Upper lobe of left lung (tissue), 6 donors: ENCODE data around the gene IP6K1. TPM values are rescaled to one million over a fixed set of nuclear protein-coding genes. Genes with fewer than 3 reads are reported as not detected.

Source experiments
- ATAC-seq, 2 donors: fragments of 200-7000 bp; cut with Tn5 transposase; one replicate each; pipeline ENCODE4 v1.9.1; 2022; ENCODE audit warnings: mild to moderate bottlenecking in 2 of 2, moderate library complexity in 2 of 2; ENCODE audit not compliant: low FRiP score in 2 of 2
- DNase-seq, 2 donors: peaks; one replicate each; pipeline ENCODE4 v3.0.0-alpha.2; 2019 to 2020
- H3K27ac ChIP-seq, 4 donors: fragments of 200-600 bp; sonication (generic); one replicate each; pipeline ENCODE4 v1.5.1; 2016 to 2019
- H3K27me3 ChIP-seq, 4 donors: fragments of 200-600 bp; sonication (generic); one replicate each; pipeline ENCODE4 v1.5.1; 2017 to 2019
- H3K36me3 ChIP-seq, 4 donors: fragments of 200-600 bp; sonication (generic); one replicate each; pipeline ENCODE4 v1.5.1; 2016 to 2019
- H3K4me1 ChIP-seq, 4 donors: fragments of 200-600 bp; sonication (generic); one replicate each; pipeline ENCODE4 v1.5.1; 2018 to 2019
- H3K4me3 ChIP-seq, 4 donors: fragments of 200-600 bp; sonication (generic); one replicate each; pipeline ENCODE4 v1.5.1; 2017 to 2019; ENCODE audit warnings: mild to moderate bottlenecking in 2 of 4, moderate library complexity in 1 of 4
- H3K9me3 ChIP-seq, 4 donors: fragments of 200-600 bp; sonication (generic); one replicate each; pipeline ENCODE4 v1.5.1; 2018 to 2019
- CTCF ChIP-seq, 6 experiments: fragments of 450-650 bp in 4 of 6; fragments of 200-600 bp in 2 of 6; sonication (generic) in 2 of 6; IDR thresholded peaks; one replicate each; pipeline ENCODE4 v1.5.1; 2016 to 2019; ENCODE audit warnings: antibody characterized with exemption in 6 of 6
- EP300 ChIP-seq, 4 donors: sonication (generic); formaldehyde crosslinking; IDR thresholded peaks; one replicate each; pipeline ENCODE4 v1.5.1; 2017; ENCODE audit warnings: antibody characterized with exemption in 4 of 4, control low read depth in 2 of 4
- POLR2A ChIP-seq, 4 donors: fragments of 450-650 bp; IDR thresholded peaks; one replicate each; pipeline ENCODE4 v1.5.1; 2016 to 2017; ENCODE audit warnings: antibody characterized with exemption in 4 of 4, mild to moderate bottlenecking in 2 of 4
- POLR2AphosphoS5 ChIP-seq, 2 donors: sonication (generic); formaldehyde crosslinking; IDR thresholded peaks; one replicate each; pipeline ENCODE4 v1.5.1; 2017; ENCODE audit warnings: antibody characterized with exemption in 2 of 2
- WGBS, 2 donors: methylation state at CpG; one replicate each; pipeline ENCODE4 v1.1.5; 2017 to 2018; 5-methylcytosine and 5-hydroxymethylcytosine counted together
- total RNA-seq, 6 donors: library from RNA; depleted of rRNA in 4 of 6; stranded (reverse); fragments of >200 nt in 4 of 6; gene quantifications; one replicate each; pipeline versions ENCODE4 v1.1.0 to v1.2.1, GENCODE V29; 2016 to 2021
- donor health status: DM: no; HTN: no; CAD: no; lungs with moderate emphysema.
- donor health status: DM: no; HTN: yes; CAD: no; lungs with severe emphysema.

IP6K1 gene
- total RNA-seq, 6 donors from 2014 or later, result 42.0 to 63.9 (median 49.7) TPM

GRCh38 chr3:49775538-49775937, 10.8 kb downstream of the IP6K1 start:
- H3K27ac ChIP-seq, result no peak overlapping the region
- TF ChIP-seq POLR2A (IDR thresholded peaks at IDR 0.05), result no peak
- H3K36me3 ChIP-seq, result peaks cover 0 to 32% (median 5%) of the 10 kb centered on the region in 4 donors
- WGBS, 2 donors, result 66 to 74% methylated on average over 3 of the region's 3 CpGs
- DNase-seq (no peak), ATAC-seq (no peak)
- no peak overlapping the region for H3K4me3 ChIP-seq
- no peaks in the 10 kb centered on the region for H3K9me3 ChIP-seq
- peaks cover 8 to 22% (median 10%) of the 10 kb centered on the region in 4 donors for H3K4me1 ChIP-seq
- no peaks in the 10 kb centered on the region for H3K27me3 ChIP-seq

- no peak overlapping the region for H3K27ac ChIP-seq
- no peaks in the 10 kb centered on the region for H3K9me3 ChIP-seq
- ATAC-seq (no peak), DNase-seq (no peak)
- no peak for TF ChIP-seq EP300 (IDR thresholded peaks at IDR 0.05)
- peaks cover 0 to 8% (median 0%) of the 10 kb centered on the region in 4 donors for H3K4me1 ChIP-seq
- peaks cover 0 to 25% (median 5%) of the 10 kb centered on the region in 4 donors for H3K36me3 ChIP-seq
- WGBS, 2 donors, result 96 to 98% methylated on average over 2 of the region's 2 CpGs
- H3K27me3 ChIP-seq, result no peaks in the 10 kb centered on the region
- H3K4me3 ChIP-seq, result no peak overlapping the region
Observed at GRCh38 chr3:49772703-49773102, 13.6 kb downstream of the IP6K1 start.

GRCh38 chr3:49771340-49771938, 14.9 kb downstream of the IP6K1 start:
- Histone ChIP-seq H3K4me1 (peaks cover 0 to 5% (median 0%) of the 10 kb centered on the region in 4 donors), H3K4me3 (no peak overlapping the region), H3K27ac (no peak overlapping the region), H3K27me3 (no peaks in the 10 kb centered on the region), H3K9me3 (no peaks in the 10 kb centered on the region), H3K36me3 (peaks cover 0 to 12% (median 0%) of the 10 kb centered on the region in 4 donors)
- TF ChIP-seq POLR2AphosphoS5 (IDR thresholded peaks at IDR 0.05), result no peak
- no peak for TF ChIP-seq POLR2A (IDR thresholded peaks at IDR 0.05)
- TF ChIP-seq CTCF (IDR thresholded peaks at IDR 0.05), result no peak
- no peak for TF ChIP-seq EP300 (IDR thresholded peaks at IDR 0.05)
- ATAC-seq, result no peak
- 44 to 49% methylated on average over 1 of the region's 1 CpG for WGBS, 2 donors
- no peak for DNase-seq

- no peak for ATAC-seq
- DNase-seq, result no peak
- no peaks in the 10 kb centered on the region for H3K9me3 ChIP-seq
- no peak for TF ChIP-seq POLR2A (IDR thresholded peaks at IDR 0.05)
- TF ChIP-seq POLR2AphosphoS5 (IDR thresholded peaks at IDR 0.05), result no peak
- TF ChIP-seq EP300 (IDR thresholded peaks at IDR 0.05), result no peak
- no peak for TF ChIP-seq CTCF (IDR thresholded peaks at IDR 0.05)
- no peaks in the 10 kb centered on the region for H3K36me3 ChIP-seq
- no peak overlapping the region for H3K4me3 ChIP-seq
- H3K27ac ChIP-seq, result no peak overlapping the region
- peaks cover 0 to 5% (median 0%) of the 10 kb centered on the region in 4 donors for H3K4me1 ChIP-seq
- H3K27me3 ChIP-seq, result no peaks in the 10 kb centered on the region
Observed at GRCh38 chr3:49769926-49770325, 16.4 kb downstream of the IP6K1 start.

- 69 to 81% methylated on average over 3 of the region's 3 CpGs for WGBS, 2 donors
- H3K27me3 ChIP-seq, result no peaks in the 10 kb centered on the region
- H3K36me3 ChIP-seq, result no peaks in the 10 kb centered on the region
- H3K27ac ChIP-seq, result no peak overlapping the region
- H3K4me3 ChIP-seq, result no peak overlapping the region
- ATAC-seq (no peak), DNase-seq (no peak)
- H3K9me3 ChIP-seq, result no peaks in the 10 kb centered on the region
- no peak for TF ChIP-seq POLR2AphosphoS5 (IDR thresholded peaks at IDR 0.05)
- no peak for TF ChIP-seq POLR2A (IDR thresholded peaks at IDR 0.05)
- TF ChIP-seq CTCF (IDR thresholded peaks at IDR 0.05), result no peak
- no peak for TF ChIP-seq EP300 (IDR thresholded peaks at IDR 0.05)
- peaks cover 0 to 5% (median 0%) of the 10 kb centered on the region in 4 donors for H3K4me1 ChIP-seq
Observed at GRCh38 chr3:49769286-49769915, 16.9 kb downstream of the IP6K1 start.

- H3K4me1 ChIP-seq, result peaks cover 0 to 4% (median 0%) of the 10 kb centered on the region in 4 donors
- WGBS, 2 donors, result 97 to 98% methylated on average over 4 of the region's 4 CpGs
- TF ChIP-seq POLR2AphosphoS5 (IDR thresholded peaks at IDR 0.05) (no peak), CTCF (IDR thresholded peaks at IDR 0.05) (no peak)
Observed at GRCh38 chr3:49763981-49764380, 22.4 kb downstream of the IP6K1 start.

More at GRCh38 chr3:49763981-49764380, 22.4 kb downstream of the IP6K1 start:
- peaks cover 0 to 6% (median 0%) of the 10 kb centered on the region in 4 donors for H3K36me3 ChIP-seq
- H3K9me3 ChIP-seq, result no peaks in the 10 kb centered on the region
- H3K27ac ChIP-seq, result no peak overlapping the region
- no peaks in the 10 kb centered on the region for H3K27me3 ChIP-seq
- H3K4me3 ChIP-seq, result no peak overlapping the region
- no peak for ATAC-seq
- DNase-seq, result no peak
